Astrocyte of the cerebellum (primary cell): ENCODE measurements around the gene MSH6.

Experiments used
- DNase-seq: peaks from one replicate; pipeline ENCODE4 v3.0.0-alpha.2; 2011; ENCODE audit warnings: low read depth
- H3K4me3 ChIP-seq: 2 replicates; pipeline ENCODE4 v1.5.1; 2011; ENCODE audit warnings: mild to moderate bottlenecking, low read depth, low read length, moderate library complexity
- in situ Hi-C: cut with HindIII; loops from 2 replicates; pipeline ENCODE4 v1.10.0; 2017; ENCODE audit warnings: low sequenced_read_pairs
- TF ChIP-seq, protein P1 (sequence below): IDR thresholded peaks from 2 replicates; pipeline ENCODE4 v1.5.1; 2012; ENCODE audit warnings: low read length, low read depth, moderate library complexity, mild to moderate bottlenecking; ENCODE audit errors: missing control alignments

MSH6 gene

DNA sequence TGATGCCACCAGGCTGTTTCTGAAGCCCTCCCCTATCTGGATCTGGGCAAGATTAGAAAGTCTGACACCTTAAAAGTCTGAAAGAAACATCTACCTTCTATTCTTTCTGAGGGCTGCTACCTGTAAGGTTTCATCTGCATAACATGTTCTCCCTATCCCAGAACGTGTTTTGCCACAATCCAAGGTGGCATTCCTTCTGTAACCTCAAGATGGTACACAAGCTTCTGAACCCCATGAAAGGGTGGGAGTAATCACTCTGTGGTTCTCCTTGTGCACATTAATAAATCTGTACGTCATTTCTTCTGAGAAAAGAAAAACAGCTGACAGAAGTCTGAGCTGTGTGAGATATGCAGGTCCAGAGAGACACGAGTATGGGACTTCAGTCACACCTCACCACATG lies 41.8 kb upstream of the MSH6 start:
- H3K4me3 ChIP-seq = no peak overlapping the region
- TF ChIP-seq, protein P1, sequence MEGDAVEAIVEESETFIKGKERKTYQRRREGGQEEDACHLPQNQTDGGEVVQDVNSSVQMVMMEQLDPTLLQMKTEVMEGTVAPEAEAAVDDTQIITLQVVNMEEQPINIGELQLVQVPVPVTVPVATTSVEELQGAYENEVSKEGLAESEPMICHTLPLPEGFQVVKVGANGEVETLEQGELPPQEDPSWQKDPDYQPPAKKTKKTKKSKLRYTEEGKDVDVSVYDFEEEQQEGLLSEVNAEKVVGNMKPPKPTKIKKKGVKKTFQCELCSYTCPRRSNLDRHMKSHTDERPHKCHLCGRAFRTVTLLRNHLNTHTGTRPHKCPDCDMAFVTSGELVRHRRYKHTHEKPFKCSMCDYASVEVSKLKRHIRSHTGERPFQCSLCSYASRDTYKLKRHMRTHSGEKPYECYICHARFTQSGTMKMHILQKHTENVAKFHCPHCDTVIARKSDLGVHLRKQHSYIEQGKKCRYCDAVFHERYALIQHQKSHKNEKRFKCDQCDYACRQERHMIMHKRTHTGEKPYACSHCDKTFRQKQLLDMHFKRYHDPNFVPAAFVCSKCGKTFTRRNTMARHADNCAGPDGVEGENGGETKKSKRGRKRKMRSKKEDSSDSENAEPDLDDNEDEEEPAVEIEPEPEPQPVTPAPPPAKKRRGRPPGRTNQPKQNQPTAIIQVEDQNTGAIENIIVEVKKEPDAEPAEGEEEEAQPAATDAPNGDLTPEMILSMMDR = no peak
- DNase-seq = no peak
- in situ Hi-C loops = no loop called here

DNA sequence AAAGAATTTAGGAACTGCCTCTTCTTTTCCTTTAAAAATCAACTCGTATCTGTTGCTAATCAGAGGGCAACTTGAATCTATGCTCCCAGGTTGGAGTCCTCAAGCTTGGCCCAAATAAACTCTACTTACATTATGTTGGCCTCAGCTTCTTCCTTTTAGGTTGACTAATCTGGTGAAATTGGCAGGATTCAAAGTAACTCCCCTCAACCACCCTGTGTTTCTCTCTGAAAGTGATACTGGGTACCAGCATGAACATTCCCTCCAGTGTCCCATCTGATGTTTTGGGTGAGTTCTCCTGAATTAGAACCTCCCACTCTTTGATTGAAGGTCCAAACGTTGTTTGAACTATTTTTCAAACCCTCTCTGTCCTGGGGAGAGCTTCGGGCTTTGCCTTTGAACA lies 41.3 kb upstream of the MSH6 start:
- no peak overlapping the region for H3K4me3 ChIP-seq
- TF ChIP-seq, protein P1 = no peak
- no peak for DNase-seq
- in situ Hi-C loops = no loop called here

- TF ChIP-seq, protein P1 = no peak
- no peak for DNase-seq
- in situ Hi-C loops = no loop called here
- no peak overlapping the region for H3K4me3 ChIP-seq
These were observed 38.9 kb upstream of the MSH6 start for GRCh38 chr2:47744074-47744473.

DNA sequence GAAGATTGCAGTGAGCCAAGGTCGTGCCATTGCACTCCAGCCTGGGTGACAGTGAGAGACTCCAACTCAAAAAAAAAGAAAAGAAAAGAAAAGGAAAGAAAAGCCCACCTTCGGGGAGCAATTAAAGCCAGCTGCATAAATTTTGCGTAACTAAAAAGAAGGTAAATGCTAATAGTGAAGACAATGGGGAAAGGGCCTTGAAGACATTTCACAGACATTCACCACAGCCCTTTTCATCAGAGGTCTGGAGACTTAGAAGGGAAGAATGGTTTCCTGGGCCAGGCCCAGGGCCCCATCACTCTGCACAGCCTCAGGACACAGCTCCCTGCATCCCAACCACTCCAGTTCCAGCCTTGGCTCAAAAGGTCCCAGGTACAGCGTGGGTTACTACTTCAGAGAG lies 35.1 kb upstream of the MSH6 start:
- H3K4me3 ChIP-seq = no peak overlapping the region
- no peak for DNase-seq
- TF ChIP-seq, protein P1 = no peak
- in situ Hi-C loops = no loop called here

GRCh38 chr2:47751856-47752414 lies 31.0 kb upstream of the MSH6 start:
- TF ChIP-seq, protein P1 = no peak
- no peak for DNase-seq
- in situ Hi-C loops = no loop called here
- H3K4me3 ChIP-seq = no peak overlapping the region

GRCh38 chr2:47767497-47767844 lies 15.5 kb upstream of the MSH6 start:
- DNase-seq = no peak
- in situ Hi-C loops = no loop called here
- no peak overlapping the region for H3K4me3 ChIP-seq
- TF ChIP-seq, protein P1 = no peak
